GM12891 (cell line): Measurements from ENCODE around the gene ZNF438.
A peak's percentile ranks its signal among the peaks of the same experiment; 100 is the strongest.

Experiments used
- DNase-seq: peaks from one replicate; pipeline ENCODE4 v3.0.0; 2011; ENCODE audit warnings: low spot score; ENCODE audit not compliant: insufficient read length
- FAIRE-seq: peaks from 2 replicates; lab custom pipeline; 2011; peaks lifted over from hg19 to GRCh38; lab: Jason Lieb, UNC
- PAX5 ChIP-seq: IDR thresholded peaks from 2 replicates; pipeline ENCODE4 v1.6.1; 2011; ENCODE audit warnings: low read length, moderate library complexity, mild to moderate bottlenecking; ENCODE audit not compliant: insufficient read depth, severe bottlenecking
- POLR2A ChIP-seq: IDR thresholded peaks from 2 replicates; pipeline ENCODE4 v1.6.1; 2011; ENCODE audit warnings: low read depth, low read length, control low read depth
- POLR2AphosphoS5 ChIP-seq: IDR thresholded peaks from 2 replicates; pipeline ENCODE4 v1.6.1; 2011; ENCODE audit warnings: low read depth, low read length, control low read depth
- POU2F2 ChIP-seq: IDR thresholded peaks from 2 replicates; pipeline ENCODE4 v1.6.1; 2011; ENCODE audit warnings: low read depth, mild to moderate bottlenecking, control low read depth, low read length, moderate library complexity
- SPI1 ChIP-seq: IDR thresholded peaks from 2 replicates; pipeline ENCODE4 v1.6.1; 2011; ENCODE audit warnings: low read depth, low read length, control low read depth
- TAF1 ChIP-seq: IDR thresholded peaks from 2 replicates; pipeline ENCODE4 v1.6.1; 2011; ENCODE audit warnings: low read depth, low read length, control low read depth

The ZNF438 gene

GRCh38 chr10:31000071-31000782 is 31.4 kb downstream of the ZNF438 start:
- no peak for DNase-seq
- TF ChIP-seq PAX5: no peak
- no peak for TF ChIP-seq SPI1
- TF ChIP-seq POU2F2: no peak
- no peak for TF ChIP-seq POLR2A
- no peak for TF ChIP-seq TAF1
- no peak for TF ChIP-seq POLR2AphosphoS5
- FAIRE-seq: no peak

GRCh38 chr10:30999070-30999712 is 32.5 kb downstream of the ZNF438 start:
- no peak for TF ChIP-seq POLR2AphosphoS5
- no peak for TF ChIP-seq PAX5
- no peak for TF ChIP-seq POLR2A
- TF ChIP-seq SPI1: no peak
- no peak for TF ChIP-seq TAF1
- peak; percentile 41 for FAIRE-seq
- no peak for DNase-seq

DNA sequence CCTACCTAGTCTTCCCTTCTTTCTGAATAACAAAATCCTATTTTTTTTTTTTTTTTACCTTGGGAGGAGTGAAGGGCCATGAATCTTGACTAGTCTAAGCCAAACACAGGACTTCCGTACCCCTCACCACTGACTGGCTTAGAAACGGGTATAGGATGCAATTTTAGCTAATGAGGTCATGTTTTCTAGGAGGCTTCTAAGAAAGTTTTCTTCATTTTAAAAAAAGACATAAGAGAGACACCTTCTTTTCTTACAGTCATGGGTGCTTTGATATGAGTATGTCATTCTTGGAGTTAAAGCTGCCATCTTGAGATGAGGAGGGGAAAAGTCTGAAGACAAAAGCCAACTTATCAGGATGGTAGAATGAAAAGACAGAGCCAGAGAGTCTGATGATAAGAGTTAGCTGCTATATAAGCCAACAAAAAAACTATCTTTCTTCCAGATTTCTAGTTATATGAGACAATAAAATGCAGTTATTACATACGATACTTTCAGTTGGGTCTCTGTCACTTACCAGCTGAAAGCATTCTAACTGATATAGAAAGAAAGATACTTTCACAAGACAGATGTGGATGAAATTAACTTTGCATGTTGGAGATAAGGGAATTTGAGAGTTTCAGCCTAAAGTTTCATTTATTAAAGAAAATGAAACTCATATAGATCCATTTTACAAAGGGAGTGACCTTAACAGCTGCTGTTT is 34.0 kb downstream of the ZNF438 start:
- no peak for DNase-seq
- TF ChIP-seq SPI1: no peak
- no peak for TF ChIP-seq POLR2A
- no peak for TF ChIP-seq POU2F2
- no peak for TF ChIP-seq PAX5
- TF ChIP-seq POLR2AphosphoS5: no peak
- no peak for TF ChIP-seq TAF1
- FAIRE-seq: no peak

- no peak for TF ChIP-seq POLR2A
- TF ChIP-seq POU2F2: no peak
- TF ChIP-seq POLR2AphosphoS5: no peak
- no peak for TF ChIP-seq TAF1
- TF ChIP-seq SPI1: no peak
- no peak for TF ChIP-seq PAX5
- DNase-seq: no peak
- FAIRE-seq: no peak
These were observed 35.1 kb downstream of the ZNF438 start for GRCh38 chr10:30996481-30997005.

- no peak for TF ChIP-seq POLR2A
- no peak for TF ChIP-seq SPI1
- TF ChIP-seq TAF1: no peak
- no peak for TF ChIP-seq PAX5
- TF ChIP-seq POU2F2: no peak
- TF ChIP-seq POLR2AphosphoS5: no peak
- DNase-seq (no peak), FAIRE-seq (no peak)
These were observed 36.4 kb downstream of the ZNF438 start for GRCh38 chr10:30995081-30995770.

GRCh38 chr10:30993155-30993554 is 38.5 kb downstream of the ZNF438 start:
- no peak for FAIRE-seq
- TF ChIP-seq SPI1 (no peak), POU2F2 (no peak), POLR2A (no peak), PAX5 (no peak), POLR2AphosphoS5 (no peak), TAF1 (no peak)
- no peak for DNase-seq

GRCh38 chr10:30992681-30993080 is 39.0 kb downstream of the ZNF438 start:
- no peak for TF ChIP-seq POLR2A
- no peak for TF ChIP-seq SPI1
- TF ChIP-seq TAF1: no peak
- no peak for TF ChIP-seq POU2F2
- TF ChIP-seq POLR2AphosphoS5: no peak
- no peak for TF ChIP-seq PAX5
- DNase-seq (no peak), FAIRE-seq (no peak)

GRCh38 chr10:30991647-30992011 is 40.0 kb downstream of the ZNF438 start:
- DNase-seq (no peak), FAIRE-seq (no peak)
- TF ChIP-seq POU2F2: no peak
- TF ChIP-seq POLR2AphosphoS5: no peak
- TF ChIP-seq TAF1: no peak
- no peak for TF ChIP-seq POLR2A
- no peak for TF ChIP-seq PAX5
- TF ChIP-seq SPI1: no peak
